ENCODE data around the gene CLDN2.
"Not testable (repeated sequence)": the region's sequence is repeated elsewhere in the genome, so short reads cannot be mapped to it uniquely, and the experiment has no call there.

The CLDN2 gene, protein sequence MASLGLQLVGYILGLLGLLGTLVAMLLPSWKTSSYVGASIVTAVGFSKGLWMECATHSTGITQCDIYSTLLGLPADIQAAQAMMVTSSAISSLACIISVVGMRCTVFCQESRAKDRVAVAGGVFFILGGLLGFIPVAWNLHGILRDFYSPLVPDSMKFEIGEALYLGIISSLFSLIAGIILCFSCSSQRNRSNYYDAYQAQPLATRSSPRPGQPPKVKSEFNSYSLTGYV

DNA sequence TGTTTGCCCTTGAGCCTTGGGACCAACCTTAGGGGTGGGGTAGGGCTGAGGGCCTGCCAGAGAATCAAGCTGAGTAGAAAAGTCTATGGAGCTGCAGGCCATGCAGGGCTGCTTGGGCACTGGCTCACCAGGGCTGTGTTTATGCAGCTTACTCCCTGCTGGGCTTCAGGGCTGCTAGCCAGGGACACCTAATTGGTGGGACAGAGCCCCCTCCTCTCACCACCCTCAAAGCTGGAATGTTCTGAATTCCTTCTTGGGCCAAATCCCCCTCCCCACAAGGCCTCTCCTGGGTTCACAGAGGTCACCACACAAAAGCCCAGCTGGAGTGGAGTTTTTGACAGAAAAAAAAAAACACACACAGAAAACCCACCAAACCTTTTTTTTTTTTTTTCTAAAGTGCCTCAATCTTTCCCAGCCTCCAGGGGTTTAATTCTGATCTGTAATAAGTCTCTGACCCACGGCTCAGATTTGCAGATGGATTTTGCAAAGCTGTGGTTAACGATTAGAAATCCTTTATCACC, at the start of gene CLDN2:
TSS of gene CLDN2 (plus strand) at position 471 of the 521 bp plus-strand sequence. CDS start 7,827 bp downstream, outside the sequence.
- DNase-seq, result no peak

DNA sequence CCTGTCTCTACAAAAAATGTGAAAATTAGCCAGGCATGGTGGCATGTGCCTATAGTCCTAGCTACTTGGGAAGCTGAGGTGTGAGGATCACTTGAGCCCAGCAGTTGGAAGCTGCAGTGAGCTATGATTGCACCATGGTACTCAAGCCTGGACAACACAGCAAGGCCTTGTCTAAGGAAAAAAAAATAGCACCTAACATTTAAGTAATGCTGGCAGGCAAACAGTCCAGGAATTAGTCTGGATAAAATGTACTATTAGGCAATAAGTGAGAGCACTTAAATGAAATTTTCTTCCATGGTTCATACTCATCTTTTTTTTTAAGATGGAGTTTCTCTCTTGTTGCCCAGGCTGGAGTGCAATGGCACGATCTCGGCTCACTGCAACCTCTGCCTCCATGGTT, 47.4 kb upstream of the CLDN2 start:
- not testable (repeated sequence) for DNase-seq

DNA sequence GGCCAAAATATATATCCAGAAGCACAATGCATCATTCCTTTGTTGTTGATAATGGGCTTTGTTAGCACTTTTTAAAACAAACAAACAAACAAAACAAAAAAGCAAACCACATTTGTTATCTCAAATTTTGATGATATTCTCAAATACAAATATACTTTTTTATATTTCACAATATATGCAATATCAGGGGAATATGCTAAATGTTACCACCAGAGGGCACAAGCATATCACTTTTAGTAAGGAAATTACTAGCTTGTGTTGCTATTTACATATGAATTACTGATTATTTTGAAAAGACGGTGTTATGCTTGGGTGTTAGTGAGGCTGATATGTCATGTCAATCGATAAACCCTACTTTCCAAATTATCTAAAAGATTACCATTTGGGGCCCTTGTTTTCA, 46.1 kb upstream of the CLDN2 start:
- DNase-seq, result no peak

DNA sequence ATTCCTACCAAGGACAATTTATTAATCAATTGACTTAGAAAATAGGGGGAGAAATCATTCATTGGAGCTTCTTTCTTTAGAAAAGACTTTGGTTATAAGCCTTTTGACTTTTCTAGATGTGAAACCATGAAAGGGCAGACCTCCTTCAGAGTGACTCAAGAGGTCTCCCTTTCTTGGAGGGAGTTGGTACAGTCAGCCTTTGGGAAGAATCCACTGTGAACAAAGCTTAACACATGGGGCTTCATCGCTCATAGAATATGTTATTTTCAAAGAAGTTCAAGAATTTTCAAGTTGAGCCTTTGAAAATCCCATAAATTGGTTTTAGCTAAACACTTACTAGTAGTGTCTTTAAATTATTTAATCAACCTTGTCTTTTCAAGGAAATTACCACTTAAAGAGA, 45.1 kb upstream of the CLDN2 start:
- DNase-seq, result no peak

DNA sequence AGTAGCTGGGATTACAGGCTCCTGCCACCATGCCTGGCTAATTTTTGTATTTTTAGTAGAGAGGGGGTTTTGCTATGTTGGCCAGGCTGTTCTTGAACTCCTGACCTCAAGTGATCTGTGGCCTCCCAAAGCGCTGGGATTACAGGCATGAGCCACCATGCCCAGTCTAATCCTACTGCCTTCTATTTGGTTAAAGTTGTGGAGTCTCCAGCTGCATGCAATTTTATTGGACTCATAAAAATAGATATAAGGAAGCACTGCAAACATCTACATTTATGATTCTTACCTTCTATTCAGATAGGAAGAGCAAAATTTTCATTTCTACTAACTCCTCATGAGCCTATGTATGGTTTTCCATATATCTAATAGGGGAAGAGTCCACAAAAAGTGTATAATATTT, 30.7 kb upstream of the CLDN2 start:
- no peak for DNase-seq

DNA sequence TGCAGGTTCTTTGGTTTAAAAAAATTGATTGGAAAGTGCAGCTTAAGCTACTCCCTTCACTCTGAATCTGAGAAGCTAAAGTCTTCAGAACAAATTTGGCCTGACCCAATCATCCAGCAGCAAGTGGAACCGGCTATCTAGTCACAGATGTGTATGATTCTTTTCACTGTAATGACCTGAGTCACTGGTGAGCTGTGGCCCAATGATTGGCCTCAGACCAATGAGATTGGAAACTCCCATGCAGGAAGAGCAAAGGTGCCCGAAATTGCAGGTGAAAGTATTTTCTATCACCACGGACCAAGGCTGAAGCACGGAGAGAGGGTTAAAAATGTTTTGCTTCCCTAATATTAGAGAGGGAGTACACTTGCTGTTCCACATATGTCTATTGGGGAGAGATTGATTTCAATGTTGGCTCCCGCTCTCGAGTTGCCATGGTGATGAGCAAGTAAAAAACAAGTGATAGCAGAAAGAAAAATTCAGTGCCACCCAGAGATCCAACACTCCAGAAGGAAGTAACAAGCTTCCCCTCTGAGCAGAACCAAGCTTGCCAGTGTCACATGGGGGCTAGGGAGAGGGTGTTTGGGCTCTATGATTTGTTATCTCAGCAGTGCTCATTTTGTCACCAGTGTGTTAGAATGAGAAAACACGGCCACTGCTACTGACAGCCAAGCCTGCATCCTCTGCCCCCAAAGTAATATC, 28.3 kb upstream of the CLDN2 start:
- no peak for DNase-seq

DNA sequence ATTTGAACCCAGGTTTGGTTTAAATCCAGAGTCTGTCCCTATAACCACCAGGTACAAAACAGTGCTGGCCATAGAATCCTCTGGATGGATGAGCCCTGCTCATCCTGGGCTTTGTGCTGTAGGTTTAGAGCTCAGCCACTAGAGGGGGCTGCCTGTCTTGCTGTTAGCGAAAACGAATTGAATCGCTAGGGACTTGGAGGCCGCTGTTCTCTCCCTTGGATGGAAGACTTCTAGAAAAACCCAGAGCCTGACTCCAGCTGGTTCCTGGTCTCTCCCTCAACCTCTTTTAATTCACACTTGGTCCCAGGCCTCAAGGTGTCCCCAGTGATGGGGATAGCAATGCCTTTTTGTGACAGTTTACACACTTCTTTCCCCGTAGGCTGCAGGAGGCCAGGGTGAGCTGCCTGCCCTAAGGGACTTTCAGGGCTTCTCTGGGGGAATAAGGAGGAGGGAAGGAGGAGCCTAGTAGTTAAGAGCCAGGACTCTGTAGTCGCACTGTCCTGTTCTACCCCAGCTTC, 25.8 kb upstream of the CLDN2 start:
- DNase-seq, result no peak

DNA sequence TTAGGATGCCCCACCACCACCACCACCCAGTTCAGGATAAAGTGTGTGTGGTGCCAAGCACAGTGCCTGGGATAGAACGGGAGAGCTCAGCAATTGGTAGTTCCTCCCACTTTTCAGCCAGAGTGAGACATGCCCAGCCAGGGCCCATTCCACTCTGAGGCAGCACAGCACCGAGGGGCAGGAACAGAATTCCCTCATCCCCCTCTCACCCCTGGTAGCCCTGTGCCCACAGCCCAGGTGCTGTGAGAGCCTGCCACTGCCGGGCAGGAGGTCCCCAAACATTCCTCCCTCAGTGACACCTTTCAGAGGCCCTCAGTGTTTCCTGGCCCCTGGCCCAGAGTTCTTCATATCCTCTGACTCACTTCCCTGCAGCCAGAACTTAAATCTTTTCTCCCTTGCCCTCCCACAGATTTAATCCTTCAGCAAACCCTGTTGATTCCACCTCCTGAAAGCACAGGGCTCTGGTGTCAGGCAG, 25.2 kb upstream of the CLDN2 start:
- DNase-seq, result no peak

DNA sequence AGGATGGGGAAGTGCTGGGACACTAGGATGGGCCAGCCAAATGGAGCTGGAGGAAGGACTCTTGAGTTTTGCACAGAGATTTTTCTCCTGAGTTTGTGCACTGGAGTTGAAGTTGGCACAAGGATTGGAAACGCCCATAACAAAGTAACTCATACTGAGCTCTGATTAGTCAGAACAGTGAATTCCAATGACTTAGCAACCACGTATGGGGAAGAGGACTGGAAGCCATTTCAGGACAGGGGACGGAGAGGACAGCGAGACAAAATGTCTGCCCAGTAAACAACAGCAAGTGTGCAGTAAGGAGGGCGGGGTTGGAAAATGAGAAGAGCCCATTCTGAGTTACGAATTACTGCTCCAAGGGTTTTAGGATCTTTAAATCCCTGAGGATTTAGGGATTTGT, 22.9 kb upstream of the CLDN2 start:
- DNase-seq, result no peak

DNA sequence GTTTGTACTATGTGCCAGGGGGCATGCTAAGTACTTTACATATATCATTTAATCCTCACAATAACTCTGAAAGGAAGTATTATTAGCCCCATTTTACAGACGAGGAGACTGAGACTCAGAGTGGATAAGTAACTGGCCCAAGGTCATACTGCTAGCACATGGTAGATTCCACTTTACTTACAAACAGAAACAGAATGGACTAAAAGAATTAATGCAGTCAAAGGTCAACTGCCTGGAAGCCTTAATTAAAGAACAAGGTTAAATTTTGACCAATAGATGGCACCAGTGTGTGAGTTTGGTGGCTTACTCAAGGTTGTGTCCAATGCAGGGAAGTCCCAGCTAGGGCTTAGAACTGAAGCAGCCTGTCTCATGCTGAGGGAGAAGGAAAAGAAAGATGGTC, 21.7 kb upstream of the CLDN2 start:
- DNase-seq, result peak; percentile 1

DNA sequence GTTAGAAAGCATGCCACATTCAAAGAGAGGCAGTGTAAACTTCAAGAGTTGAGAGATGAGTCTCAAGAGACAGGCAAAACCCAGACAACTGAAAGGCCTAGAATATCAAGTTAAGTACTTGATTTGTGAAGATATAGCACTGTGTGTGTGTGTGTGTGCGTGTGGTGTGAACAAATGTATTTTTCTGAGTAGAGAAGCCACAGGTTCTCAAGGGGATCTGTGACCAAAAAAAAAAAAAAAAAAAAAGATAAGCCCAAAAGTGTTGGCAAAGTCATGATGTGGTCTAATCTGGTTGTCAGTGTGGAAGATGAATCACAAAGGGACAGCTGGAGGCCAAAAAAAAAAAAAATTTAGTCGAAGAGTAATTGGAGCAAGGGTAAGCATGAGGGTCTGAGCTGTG, 20.9 kb upstream of the CLDN2 start:
- no peak for DNase-seq

DNA sequence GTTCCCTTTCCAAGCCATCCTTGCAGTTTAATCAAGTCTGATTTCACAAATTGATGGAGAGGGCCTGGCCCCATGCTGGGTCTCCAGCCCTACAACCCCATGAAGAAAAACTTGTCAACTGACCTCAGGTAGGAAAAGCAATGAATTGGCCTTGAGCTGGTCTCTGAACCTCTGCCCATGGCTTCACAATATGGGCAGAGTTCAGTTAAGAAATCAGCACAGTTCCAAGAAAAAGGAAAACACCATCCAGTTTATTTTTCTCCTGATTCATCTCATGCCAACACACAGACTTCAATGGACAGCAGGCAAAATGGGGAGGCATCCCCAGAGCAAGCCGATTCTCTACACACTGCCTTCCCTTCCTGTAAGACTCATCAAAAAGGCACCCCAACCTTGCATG, 20.4 kb upstream of the CLDN2 start:
- no peak for DNase-seq

DNA sequence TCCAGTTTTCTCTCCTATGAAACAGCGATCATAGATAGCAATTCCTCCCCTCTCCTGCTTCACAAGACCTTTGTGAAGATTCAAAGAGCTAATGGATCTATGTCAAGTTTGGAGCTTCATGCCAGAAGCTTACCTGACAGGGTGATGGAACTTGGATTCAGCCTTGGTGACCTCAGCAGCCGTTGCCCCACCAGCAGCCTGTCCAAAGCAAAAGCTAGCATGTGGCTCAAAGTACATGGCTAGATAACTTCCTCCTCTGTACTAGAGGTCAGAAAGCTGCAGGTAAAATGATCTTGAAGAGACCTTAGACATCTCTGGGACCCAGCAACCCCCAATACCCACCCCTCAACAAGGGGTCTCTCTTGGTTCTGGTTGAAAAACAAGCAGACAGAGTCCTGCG, 18.9 kb upstream of the CLDN2 start:
- DNase-seq, result no peak

DNA sequence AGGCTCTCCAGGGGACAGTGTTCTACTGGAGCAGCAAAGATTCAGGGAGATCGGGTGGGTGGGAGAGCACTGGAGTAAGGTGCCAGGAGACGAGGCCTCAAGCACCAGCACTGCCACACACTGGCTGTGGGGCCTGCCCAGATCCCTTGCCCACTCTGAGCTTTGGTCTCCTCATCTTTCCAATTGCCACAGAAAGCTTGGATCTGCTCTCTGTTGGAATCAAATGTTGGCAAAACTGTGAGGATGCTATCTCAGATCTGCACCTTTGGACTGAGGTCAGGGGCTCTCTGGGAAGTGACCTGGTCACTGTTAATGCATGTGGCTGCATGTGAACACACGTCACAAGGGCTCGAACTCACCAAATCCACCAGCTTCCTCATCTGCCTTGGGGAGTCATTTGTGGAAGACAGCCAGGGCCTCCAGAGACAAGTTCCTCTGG, 18.4 kb upstream of the CLDN2 start:
- no peak for DNase-seq

DNA sequence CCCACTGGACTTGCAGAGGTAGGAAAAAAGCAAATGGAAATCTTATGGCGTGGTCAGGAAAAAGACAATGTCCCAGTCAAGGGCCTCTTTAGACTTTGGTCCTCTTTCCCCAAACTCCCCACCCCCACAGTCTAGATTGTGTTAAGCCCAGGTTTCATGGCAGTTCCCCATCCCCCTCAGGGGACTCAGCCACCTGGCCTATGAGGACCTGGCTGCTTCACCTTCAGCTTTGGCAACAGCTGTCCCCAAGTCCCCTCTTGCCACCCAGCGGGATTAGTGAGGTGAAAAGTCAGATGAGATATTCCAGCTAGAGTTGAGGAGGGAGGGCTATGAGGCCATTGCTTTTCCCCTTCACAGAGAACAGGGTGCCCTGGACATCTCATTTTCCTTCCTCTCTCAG, 17.5 kb upstream of the CLDN2 start:
- DNase-seq, result no peak

DNA sequence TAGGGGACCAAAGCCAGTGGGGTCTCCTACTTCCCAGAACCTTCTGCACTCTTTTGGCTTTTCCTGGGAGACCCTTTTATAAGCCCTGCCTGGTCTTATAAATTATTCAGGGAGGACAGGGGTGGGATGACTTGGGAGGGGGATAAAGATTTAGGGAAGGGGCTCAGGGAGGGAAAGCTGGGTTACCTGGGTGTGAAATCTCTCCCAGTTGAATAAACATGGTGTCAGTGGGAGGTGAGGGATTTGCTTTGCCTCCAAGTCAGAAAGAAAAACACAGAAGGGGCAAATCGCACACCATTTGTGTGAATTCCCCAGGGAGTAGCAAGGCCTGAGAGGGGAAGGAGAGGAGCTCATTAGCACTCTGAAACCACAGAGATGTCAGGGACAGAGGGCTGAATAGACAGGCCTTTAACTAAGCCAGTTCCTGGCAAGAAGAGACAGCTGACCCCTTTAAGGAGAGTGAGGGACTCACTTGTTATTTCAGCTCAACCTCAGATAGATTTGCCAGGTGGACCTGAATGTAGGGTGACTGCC, 16.8 kb upstream of the CLDN2 start, which contains the start of gene RIPPLY1:
TSS of gene RIPPLY1 (minus strand) at position 51 of the 534 bp plus-strand sequence. CDS start 54 bp downstream, outside the sequence.
- DNase-seq, result no peak

DNA sequence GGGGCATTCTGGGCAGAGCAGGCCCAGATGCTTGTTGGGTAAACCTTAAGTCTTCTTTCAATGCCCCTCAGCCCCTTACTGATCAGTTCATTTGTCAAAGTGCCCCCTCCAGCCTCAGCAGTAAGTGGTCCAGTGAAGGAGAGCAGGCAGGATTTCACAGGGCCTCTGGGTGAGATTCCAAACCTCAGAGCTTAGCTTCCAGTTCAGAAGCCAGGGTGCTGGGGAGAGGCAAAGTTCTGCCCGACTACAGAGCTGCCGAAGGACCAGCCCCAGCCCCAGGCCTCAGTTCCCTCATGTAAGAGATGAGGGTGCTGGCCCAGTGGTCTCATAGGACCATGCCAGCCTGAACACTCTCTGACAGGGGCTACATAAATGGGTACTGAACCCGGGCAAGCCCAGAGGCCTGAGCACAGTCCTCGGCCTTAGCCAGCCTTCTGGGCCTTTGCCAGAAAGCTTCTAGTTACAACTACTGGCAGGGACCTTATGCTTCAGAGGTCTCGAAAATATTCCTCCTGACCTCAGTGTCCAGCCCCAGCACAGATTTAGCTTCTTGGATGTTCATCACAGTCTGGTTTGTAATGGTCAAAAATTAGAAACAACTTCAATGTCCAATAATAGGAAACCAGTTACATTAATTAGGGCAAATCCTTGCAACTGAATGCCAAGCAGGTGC, 16.2 kb upstream of the CLDN2 start:
- DNase-seq, result no peak

DNA sequence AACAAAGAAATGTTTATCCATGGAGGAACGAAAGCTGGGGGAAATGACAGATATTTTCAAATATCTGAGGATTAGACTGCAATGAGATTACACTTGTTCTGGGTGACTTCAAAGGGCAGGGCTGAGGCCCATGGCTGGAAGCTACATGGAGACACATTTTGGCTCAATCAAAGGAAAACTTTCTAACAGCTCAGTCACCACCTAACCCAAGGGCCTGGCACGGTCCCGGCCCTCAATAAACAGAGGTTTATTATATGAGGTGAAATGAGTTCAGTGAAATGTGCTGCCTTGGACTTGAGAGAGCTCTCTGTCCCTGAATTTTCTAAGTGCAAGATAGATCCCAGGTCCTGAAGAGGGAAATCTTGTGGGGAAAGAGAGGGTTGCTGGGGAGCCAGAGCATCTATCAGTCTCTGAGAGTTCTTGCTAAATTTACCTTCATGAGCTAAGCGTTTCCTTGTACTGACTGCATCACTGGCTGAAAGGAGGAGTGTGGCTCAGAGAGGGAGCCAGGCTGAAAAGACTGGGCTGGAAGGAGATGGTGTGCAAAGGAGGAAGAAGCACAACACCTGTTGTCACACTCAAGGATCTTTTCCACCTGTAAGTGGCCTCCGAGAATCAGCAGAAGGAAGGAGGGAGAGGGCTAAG, 15.0 kb upstream of the CLDN2 start:
- no peak for DNase-seq

DNA sequence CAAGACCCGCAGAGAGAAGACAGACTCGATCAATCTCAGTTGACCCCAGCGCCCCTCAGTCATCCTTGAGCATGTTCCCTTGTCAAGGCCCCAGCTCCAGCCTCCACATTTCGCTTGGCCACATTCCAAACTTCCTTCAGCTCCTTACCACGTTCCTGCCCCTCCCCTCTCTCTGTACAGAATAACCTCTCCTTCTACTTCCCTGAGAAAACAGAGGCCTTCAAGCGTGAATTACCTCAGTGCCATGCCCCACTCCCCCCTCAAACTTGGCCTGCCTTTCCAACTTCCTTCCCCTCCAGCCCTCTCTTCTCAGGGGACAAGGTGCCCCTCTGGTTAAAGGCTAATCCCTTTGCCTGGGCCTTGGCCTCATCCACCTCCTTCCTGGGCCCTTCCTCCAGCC, 13.8 kb upstream of the CLDN2 start:
- no peak for DNase-seq

DNA sequence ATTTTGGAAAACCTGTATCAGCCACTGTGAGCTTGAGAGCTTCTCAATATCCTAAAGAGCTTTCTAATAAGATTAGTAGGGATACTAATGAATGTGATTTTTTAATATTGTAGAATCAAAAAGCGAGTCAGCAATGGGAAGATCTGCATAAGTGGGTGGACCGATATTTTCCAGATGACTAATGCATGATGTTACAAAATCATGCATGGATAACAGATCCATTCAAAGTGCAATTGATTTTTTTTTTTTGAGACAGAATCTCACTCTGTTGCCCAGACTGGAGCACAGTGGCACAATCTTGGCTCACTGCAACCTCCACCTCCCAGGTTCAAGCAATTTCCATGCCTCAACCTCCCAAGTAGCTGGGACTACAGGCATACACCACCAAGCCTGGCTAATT, 7.3 kb upstream of the CLDN2 start:
- no peak for DNase-seq

DNA sequence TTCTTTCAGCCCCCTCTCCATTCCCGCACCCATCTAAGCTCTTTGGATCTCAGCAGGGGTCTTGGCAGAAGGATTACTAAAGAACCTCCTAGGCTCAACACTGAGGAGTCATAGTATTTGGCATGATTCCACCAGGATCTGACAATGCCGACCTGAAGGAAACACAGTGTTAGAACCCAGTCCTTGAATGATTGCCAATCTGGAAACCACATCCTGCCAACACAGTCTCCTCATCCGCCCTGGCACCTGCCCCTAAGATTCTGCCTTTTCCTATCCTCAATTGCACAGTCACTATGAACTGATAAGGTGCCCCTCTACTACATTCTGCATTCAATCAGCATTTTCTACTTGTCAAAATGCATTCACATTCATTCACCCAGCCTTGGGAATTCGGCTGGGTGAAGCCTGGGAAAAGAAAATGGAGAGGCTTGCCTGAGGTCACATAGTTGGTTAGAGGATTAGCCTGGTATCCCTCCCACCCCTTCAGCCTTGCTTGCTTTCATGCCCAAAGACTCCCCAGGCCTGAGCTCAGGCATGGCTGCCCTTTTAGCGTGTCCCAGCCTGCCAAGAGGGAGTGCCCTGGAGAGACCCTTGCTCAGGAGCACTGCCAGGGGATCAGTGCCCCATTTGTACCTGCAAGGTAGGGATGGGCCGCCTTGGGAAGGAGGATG, 2.2 kb upstream of the CLDN2 start:
- no peak for DNase-seq

DNA sequence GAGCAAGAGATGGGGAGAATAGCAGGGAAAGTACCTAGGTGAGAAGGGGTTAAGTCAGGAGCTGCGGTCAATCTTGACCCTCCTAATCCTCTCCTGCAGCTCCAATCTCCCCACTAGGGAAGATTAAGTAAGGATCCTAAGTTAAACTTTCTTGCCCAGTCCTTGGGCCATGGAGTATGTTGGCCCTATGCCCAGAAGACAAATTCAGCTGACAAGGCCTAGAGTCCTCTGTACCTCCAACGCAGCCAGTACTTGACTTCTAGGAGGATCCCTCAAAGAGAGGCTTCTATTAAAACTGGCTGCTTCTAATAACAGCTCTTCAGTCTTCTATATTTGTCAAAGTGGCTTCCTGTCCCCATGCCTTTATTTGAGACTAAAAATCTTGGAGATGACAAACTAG, 1.4 kb downstream of the CLDN2 start:
- DNase-seq, result no peak
